ENCODE results near the gene CTTNBP2. TPM values are rescaled to one million over a fixed set of nuclear protein-coding genes. Genes with fewer than 3 reads are reported as not detected.

CTTNBP2 gene
- total RNA-seq, 3 donors from 2014 or later (not counting 1 experiment from before 2014, with no cell fraction given), result 0.10 TPM; not detected in 2

DNA sequence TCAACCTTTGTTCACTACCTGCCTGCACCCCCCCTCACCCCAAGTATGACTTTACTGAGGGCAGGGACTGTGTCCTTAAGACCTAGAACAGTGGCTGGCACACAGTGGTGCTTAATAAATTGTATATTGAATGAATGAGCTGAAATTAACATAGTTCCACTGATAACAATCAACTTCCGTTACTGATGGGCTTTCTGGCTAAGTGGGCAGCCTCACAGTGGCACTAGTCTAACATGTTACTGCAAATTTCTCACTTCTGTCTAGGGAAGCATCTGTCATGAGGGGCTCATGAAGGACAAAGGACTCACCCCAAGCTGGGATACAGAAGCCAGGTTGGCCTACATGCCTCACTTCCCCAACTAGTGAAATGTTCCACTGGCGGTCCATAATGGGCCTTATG lies 79.3 kb downstream of the CTTNBP2 start:
- H3K4me3 ChIP-seq (ENCODE audit: low read length), result no peak overlapping the region
- intact Hi-C loops (cut with micrococcal nuclease), result no loop called here
- ATAC-seq (peak in 1 of 3 donors; percentile 21), DNase-seq (no peak)
- Mint-ChIP-seq H3K4me1 (no peaks in the 10 kb centered on the region), H3K27ac (no peak overlapping the region), H3K36me3 (no peaks in the 10 kb centered on the region), H3K4me3 (no peak overlapping the region), H3K9me3 (peaks cover 10 to 11% of the 10 kb centered on the region in 2 donors), H3K27me3 (ENCODE audit: low read depth in 2 of 2) (no peaks in the 10 kb centered on the region)
- WGBS (ENCODE audit: insufficient coverage), result 85% methylated on average over 1 of the region's 2 CpGs
- H3K27me3 ChIP-seq (ENCODE audit: control insufficient read depth, insufficient read depth, low read length), result no peaks in the 10 kb centered on the region
- H3K27ac ChIP-seq (ENCODE audit: low read length), result no peak overlapping the region
- H3K4me1 ChIP-seq (ENCODE audit: control insufficient read depth, insufficient read depth, low read length), result no peaks in the 10 kb centered on the region
- no peaks in the 10 kb centered on the region for H3K9me3 ChIP-seq (ENCODE audit: control insufficient read depth, insufficient read depth, low read length)
- TF ChIP-seq, protein P1, sequence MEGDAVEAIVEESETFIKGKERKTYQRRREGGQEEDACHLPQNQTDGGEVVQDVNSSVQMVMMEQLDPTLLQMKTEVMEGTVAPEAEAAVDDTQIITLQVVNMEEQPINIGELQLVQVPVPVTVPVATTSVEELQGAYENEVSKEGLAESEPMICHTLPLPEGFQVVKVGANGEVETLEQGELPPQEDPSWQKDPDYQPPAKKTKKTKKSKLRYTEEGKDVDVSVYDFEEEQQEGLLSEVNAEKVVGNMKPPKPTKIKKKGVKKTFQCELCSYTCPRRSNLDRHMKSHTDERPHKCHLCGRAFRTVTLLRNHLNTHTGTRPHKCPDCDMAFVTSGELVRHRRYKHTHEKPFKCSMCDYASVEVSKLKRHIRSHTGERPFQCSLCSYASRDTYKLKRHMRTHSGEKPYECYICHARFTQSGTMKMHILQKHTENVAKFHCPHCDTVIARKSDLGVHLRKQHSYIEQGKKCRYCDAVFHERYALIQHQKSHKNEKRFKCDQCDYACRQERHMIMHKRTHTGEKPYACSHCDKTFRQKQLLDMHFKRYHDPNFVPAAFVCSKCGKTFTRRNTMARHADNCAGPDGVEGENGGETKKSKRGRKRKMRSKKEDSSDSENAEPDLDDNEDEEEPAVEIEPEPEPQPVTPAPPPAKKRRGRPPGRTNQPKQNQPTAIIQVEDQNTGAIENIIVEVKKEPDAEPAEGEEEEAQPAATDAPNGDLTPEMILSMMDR (IDR thresholded peaks at IDR 0.05), result no peak
- H3K36me3 ChIP-seq (ENCODE audit: control insufficient read depth, insufficient read depth, low read length), result no peaks in the 10 kb centered on the region

DNA sequence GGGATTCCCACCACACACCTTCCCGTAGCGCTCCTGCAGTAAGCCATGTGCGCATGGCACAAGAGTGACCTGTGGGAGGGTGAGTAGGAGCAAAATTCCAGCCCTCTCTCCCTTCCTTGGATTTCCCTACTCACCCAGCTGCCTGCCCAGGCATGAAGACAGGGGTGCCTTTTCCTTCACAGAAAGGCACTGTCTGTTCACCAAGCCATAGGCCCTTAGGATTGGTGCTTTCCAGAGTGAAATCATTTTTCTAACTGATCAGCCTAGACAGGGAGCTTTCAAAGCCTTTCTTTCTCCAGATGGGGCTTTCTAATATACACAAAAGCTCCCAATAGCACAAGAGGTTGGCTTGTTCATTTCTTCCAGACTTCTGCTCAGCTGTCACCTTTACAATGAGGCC lies 79.7 kb downstream of the CTTNBP2 start:
- DNase-seq (no peak), ATAC-seq (no peak)
- H3K4me3 ChIP-seq (ENCODE audit: low read length), result no peak overlapping the region
- no peaks in the 10 kb centered on the region for H3K27me3 ChIP-seq (ENCODE audit: control insufficient read depth, insufficient read depth, low read length)
- no peak overlapping the region for H3K4me3 Mint-ChIP-seq
- H3K9me3 Mint-ChIP-seq, result peaks cover 10% of the 10 kb centered on the region in 2 donors
- no peaks in the 10 kb centered on the region for H3K36me3 Mint-ChIP-seq
- TF ChIP-seq, protein P1 (IDR thresholded peaks at IDR 0.05), result no peak
- H3K27ac ChIP-seq (ENCODE audit: low read length), result no peak overlapping the region
- H3K27ac Mint-ChIP-seq, result no peak overlapping the region
- H3K9me3 ChIP-seq (ENCODE audit: control insufficient read depth, insufficient read depth, low read length), result no peaks in the 10 kb centered on the region
- H3K36me3 ChIP-seq (ENCODE audit: control insufficient read depth, insufficient read depth, low read length), result no peaks in the 10 kb centered on the region
- no peaks in the 10 kb centered on the region for H3K4me1 ChIP-seq (ENCODE audit: control insufficient read depth, insufficient read depth, low read length)
- no peaks in the 10 kb centered on the region for H3K4me1 Mint-ChIP-seq
- H3K27me3 Mint-ChIP-seq (ENCODE audit: low read depth in 2 of 2), result no peaks in the 10 kb centered on the region
- intact Hi-C loops (cut with micrococcal nuclease), result no loop called here
- WGBS (ENCODE audit: insufficient coverage), result 100% methylated on average over 3 of the region's 3 CpGs

DNA sequence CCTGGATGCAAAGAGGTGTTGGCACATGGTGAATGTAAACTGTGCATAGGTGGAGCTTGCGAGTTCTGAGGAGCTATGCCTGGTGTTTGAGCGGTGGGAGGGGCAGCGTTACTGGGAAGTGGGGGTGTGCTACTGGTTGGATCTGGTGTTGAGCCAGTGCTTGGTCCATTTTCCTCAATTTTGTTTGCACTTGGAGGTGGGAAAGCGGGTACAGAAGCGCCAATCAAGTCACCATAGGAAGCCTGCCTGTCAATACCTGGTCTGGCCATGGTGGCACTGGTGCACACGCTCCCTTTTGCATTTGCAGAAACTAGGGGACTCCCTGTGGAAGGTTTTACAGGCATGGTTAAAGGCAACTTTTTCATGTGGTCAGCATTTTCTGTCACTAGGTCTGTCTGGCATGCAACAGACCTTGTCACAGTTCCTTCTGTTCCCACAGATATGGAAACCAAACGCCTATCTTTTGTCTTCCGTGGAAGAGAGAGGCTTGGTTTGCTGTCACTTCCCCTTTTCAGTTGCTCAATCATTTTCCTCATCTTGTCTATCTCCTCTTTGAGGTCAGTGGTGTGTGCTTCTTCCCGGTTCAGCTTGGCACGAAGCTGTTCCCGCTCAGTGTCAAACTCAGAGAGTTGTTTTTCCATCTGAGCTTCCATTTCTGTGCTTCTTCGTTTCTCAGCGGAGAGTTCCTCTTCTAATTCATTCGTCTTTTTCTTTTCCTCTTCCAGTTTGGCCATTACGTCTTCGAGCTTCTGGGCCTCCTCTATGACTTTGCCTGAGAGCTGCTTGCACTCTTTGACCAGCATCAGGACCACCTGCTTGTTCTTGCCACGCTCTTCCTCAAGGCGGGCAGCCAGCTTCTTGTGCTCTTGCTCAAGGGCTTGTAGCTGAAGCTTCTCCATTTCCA lies 81.1 kb downstream of the CTTNBP2 start:
- TF ChIP-seq, protein P1 (IDR thresholded peaks at IDR 0.05), result no peak
- no peak overlapping the region for H3K4me3 ChIP-seq (ENCODE audit: low read length)
- no peak overlapping the region for H3K27ac ChIP-seq (ENCODE audit: low read length)
- Mint-ChIP-seq H3K4me3 (no peak overlapping the region), H3K27me3 (ENCODE audit: low read depth in 2 of 2) (no peaks in the 10 kb centered on the region), H3K4me1 (no peaks in the 10 kb centered on the region), H3K9me3 (peaks cover 7 to 11% of the 10 kb centered on the region in 2 donors), H3K36me3 (no peaks in the 10 kb centered on the region), H3K27ac (no peak overlapping the region)
- DNase-seq (peak in 1 of 2 donors; percentile 1), ATAC-seq (peak in 1 of 3 donors; percentile 55)
- no peaks in the 10 kb centered on the region for H3K36me3 ChIP-seq (ENCODE audit: control insufficient read depth, insufficient read depth, low read length)
- WGBS (ENCODE audit: insufficient coverage), result 26% methylated on average over 18 of the region's 18 CpGs
- H3K9me3 ChIP-seq (ENCODE audit: control insufficient read depth, insufficient read depth, low read length), result no peaks in the 10 kb centered on the region
- intact Hi-C loops (cut with micrococcal nuclease), result no loop called here
- H3K4me1 ChIP-seq (ENCODE audit: control insufficient read depth, insufficient read depth, low read length), result no peaks in the 10 kb centered on the region
- H3K27me3 ChIP-seq (ENCODE audit: control insufficient read depth, insufficient read depth, low read length), result no peaks in the 10 kb centered on the region

Measured in natural killer cell (primary cell).